HG03196 (cell line): ENCODE data around the gene GPR35.
"Not testable (repeated sequence)": the region's sequence is repeated elsewhere in the genome, so short reads cannot be mapped to it uniquely, and the experiment has no call there.

Experiments used
- ATAC-seq: cut with Tn5 transposase; IDR thresholded peaks from one replicate; pipeline ENCODE4 v1.9.1; 2021; ENCODE audit not compliant: unreplicated experiment

GPR35 gene

DNA sequence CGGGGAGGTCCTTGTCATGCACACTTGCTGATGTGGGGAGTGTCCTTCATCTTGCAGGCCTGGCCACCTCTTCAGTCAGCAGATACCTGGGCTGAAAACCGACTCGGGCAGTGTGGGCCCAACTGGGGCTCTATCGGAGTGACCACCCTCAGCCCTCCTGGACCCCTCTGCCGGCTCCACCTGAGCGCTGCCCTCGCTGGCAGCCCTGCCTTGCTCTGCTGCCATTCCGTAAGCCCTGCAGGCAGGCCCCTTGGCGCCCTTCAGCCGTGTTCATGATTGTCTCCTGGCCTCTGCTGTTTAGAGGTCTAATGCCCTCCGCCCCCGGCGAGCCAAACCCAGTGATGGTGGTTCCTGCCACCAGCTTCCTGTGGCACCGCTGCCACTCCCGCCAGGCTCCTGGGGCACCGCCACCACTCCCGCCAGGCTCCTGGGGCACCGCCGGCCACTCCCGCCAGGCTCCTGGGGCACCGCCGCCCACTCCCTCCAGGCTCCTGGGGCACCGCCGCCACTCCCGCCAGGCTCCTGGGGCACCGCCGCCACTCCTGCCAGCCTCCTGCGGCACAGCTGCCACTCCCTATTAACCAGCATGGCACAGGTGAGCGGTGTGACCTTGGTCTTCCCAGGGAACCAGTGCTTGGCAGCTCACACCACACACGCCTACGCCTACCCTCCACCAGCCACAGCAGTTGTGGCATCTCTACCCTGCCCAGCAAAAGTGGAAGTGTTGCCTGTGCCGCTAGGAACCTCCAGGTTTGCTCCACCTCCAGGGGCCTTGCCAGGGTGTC, 22.8 kb upstream of the GPR35 start:
- ATAC-seq = no peak

DNA sequence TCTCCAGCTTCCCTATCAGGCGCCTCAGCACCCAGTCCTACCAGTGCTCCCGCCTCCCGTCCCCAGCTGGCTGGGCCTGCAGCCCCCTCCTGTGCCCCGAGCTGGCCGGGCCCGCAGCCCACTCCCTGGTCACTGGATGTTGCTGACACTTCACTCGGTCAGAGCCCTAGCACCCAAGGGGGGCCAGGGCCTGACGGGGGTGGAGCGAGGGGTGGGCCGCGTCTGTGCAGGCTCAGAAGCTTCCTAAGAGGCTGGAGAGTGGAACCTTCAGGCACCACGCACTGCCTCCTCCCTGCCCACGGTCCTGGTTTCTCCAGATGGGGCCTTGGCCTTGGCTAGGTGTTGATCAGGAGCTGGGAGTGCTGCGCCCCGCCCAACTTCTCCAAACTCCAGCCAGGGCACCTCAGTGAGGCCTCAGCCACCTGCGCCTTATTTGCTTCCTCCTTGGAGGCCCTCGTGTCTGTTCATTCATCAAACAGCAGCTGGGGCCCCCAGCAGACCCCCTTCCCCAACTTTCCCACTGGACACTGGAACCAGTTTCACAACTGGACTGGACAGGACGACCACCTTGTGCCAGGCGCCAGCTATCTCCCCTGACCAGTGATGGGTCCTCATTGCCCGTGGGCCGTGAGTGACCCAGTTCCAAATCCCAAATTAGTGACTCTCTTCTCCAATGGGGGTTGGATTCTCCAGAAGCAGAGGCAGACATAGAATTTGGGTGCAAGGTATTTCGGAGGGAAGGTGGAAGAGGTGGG, 22.0 kb upstream of the GPR35 start:
- no peak for ATAC-seq

DNA sequence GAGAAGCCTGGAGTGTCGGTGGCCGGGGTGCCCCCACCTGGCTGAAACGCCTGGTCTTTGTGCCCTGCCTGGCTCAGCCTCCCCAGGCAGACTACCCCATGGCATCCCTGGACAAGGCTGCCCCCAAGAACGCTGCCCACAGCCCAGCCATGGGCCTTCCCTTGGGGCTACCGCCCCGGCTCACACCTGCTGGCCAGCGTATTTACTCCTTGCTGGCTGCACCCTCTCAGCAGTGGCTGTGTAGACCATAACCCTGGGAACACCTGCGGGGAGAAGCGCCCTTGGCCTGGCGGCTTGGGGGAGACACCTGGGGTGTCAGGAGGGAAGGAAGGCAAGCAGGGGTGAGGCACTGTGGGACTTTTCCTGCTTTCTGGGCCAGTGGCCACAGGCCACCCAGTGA, 21.4 kb upstream of the GPR35 start:
- ATAC-seq = no peak

DNA sequence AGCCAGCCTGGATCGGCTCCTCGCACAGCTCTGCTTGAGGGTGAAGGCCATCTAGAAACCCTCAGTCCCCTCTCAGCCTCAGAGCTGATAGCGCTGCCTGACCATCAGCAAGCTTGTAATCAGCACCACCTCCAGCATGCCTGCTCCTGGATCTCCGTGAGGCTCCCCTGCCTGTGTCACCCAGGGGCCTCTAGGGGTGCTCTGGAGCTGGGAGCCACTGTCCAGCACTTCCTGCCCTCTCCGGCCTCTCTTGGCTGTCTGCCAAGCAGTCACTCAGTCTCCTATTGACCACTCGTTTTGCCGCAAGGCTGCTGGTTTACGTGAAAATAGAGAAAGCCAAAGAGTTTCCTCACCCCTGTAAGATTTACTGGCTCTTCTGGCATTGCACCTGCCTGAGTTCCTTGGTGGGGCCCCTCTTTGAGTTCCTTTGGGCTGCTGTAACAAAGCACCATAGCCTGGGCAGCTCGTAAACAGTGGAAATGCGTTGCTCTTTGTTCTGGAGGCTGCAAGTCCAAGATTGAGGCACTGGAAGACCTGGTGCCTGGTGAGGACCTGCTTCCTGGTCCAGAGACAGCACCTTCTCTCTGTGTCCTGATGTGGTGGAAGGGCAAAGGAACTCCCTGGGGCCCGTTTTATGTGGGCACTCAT, 20.9 kb upstream of the GPR35 start:
- ATAC-seq = no peak

DNA sequence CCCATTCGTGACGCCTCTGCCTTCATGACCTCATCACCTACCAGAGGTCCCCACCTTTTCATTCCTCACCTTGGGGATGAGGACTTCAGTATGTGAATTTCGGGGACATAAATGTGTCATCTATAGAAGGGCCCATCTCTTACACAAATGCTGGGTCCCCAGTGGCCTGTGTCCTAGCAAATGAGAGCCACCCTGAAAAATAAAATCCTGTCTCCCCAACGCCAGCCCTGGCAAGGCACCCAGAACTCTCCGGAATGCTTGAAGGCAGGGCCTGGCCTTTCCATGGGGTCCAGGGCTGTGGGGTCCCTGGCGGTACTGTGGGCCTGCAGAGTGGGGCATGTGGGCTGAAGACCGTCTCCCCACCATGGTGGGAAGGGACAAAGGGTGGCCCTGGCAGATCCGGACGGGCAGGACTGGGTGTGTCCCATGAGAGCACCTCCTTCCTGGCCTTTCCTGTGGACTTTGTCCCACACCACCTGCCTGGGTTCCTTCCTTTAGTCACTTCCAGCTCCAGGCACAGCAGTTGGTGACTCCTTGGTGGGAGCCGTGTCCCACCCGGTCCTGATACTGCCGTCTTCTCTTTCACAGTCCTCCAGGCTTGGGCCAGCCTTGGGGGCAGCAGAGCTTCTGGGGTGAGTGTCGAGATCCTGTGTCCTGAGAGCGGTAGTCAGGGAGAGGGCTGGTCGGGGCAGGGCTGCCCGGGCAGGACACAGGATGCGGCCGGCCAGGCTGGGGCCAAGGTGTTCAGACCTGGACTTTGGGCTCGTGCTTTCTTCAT, 20.2 kb upstream of the GPR35 start:
- ATAC-seq = no peak

DNA sequence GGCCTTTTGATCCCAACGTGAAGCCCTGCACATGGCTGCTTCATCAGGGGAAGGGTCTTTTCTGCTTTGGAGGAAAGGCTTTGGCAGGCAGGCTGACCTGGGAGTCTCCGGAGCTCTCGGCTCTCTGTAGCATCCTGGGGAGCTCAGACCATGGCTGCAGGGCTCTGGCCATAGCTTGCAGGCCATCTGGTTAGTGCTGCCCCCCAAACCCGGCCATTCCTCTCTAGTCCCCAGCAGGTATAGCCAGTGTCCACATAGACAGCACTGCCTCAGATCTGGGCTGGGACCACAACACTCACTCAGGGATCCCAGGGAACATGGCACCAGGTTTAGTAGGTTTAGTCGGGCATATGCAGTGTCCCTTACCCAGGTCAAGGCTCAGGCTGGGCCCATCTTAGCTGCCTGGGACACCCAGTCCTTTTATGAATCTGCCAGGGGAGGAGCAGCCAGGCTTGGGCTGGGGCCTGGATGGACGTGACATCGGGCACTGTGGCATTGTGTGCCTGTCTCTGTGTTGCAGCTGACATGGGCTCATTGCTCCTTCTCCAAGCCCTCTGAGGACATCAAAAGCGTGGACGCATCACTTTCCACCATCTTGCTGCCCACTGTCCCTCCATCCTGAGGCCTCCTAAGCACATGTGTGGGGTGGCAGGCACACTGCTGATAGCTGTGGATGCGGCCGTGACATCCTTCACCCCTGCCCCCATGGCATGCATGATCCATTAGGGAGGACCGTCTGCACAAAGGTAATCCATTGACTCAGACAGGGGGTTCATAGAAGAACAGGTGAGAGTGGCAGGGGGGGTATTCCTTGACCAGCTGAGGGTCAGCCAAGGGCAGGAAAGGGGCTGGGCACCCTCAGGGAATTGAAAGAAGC, 19.2 kb upstream of the GPR35 start:
- no peak for ATAC-seq

DNA sequence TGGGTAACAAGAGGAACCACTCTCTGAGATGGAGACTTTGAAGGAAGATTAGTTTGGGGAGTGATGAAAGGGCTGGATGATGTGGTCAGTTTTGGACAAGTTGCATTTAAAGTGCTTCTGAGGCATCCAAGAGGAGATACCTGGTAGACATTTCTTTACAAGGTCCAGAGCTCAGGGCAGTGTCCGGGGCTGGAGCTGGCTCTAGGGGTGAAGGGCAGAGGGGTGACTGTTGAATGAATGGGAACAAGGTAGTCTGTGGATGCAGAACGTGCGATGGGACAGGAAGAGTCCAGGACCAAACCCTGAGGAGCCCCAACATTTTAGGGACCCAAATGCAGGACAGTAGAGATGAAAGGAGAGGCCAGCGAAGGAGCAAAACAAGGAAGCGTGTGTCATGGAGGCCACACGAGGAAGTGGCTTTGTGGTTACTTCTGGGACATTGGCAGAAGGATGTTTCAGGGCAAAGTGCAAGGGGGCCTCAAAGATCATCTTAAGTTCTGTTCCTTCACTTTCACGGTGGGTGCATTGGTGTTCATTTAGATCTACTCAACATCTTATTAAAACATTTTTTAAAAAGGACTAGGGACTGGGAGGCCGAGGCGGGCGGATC, 13.6 kb upstream of the GPR35 start:
- no peak for ATAC-seq

DNA sequence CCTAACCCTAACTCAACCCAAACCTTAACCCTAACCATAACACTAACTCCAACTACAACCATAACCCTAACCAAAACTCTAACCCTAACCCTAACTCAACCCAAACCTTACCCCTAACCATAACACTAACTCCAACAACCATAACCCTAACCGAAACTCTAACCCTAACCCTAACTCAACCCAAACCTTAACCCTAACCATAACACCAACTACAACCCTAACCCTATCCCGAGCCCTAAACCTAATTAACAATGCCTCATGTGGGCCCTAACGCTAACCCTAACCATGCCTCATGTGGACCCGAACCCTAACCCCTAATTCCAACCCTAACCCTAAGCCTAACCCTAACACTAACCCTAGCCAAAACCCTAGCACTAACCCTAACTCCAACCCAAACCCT, 11.5 kb upstream of the GPR35 start:
- ATAC-seq = no peak

DNA sequence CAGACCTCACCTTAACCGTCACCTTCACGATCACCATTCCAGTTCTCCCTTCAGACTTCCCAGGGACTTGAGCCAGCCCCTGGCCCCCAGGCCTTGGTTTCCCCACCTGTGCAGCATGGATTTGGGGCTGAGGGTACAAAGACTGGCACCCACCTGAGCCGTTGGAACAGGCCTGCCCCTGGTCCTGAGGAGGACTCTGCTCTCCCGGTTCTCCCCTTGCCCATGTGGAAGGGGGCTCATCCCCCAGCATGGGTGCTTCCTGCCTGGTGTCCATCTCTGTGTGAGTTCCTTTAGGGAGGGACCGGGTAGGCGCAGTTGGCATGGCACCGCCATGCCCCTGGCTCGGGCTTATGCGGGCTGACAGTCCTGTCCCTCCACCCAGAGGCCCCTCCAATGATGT, 10.9 kb upstream of the GPR35 start:
- ATAC-seq = no peak

DNA sequence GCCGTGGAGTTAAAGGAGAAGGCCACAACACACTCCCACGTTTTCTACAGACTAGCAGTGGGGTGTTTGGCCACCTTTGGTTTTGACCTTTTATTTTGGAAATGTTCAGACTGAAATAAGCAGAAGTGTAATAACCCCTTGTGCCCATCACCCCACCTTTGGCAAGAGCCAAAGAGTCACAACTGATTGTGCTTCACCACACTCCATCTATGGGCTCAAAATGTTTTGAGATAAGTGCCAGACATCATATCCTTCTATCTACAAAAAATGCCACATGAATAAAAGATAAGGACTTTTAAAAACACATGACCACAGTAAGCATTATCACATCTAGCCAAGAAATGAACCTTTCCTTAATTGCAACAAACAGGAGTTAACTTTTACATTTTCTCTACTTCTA, 9.9 kb upstream of the GPR35 start:
- ATAC-seq = no peak

DNA sequence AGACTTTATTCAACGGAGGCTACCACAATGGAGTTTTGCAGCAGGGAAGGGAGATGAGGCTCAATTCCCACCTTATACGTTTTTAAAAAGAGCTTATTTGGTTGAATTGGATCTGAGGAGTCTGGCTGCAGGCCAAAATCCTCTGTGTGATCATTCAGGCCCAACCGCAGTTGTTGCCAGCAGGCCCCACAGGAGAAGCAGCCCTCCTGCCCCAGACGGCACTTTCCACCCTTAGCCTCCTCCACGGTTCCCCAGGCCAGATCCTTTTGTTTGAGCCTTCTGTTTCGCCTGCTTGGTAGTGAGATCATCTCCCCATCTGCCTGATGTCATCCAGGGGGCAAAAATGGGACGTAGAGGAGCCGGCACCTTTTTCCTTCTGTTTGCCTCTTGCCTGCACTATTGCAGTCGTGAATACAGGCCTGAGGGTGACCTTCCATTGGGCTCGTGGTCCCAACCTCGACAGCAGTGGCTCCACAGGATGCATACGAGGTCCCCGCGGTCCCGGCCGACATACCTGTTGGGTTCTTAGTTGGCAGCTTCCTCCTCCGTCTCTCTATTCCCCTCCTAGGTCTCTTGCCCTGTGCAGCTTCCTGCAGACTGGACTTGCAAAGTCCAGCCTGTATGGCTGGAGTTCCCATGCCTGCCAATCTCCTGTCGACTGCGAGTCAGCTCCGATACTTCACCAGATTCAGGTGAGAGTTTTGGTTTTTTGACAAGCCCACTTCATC, 9.3 kb upstream of the GPR35 start:
- ATAC-seq = no peak

DNA sequence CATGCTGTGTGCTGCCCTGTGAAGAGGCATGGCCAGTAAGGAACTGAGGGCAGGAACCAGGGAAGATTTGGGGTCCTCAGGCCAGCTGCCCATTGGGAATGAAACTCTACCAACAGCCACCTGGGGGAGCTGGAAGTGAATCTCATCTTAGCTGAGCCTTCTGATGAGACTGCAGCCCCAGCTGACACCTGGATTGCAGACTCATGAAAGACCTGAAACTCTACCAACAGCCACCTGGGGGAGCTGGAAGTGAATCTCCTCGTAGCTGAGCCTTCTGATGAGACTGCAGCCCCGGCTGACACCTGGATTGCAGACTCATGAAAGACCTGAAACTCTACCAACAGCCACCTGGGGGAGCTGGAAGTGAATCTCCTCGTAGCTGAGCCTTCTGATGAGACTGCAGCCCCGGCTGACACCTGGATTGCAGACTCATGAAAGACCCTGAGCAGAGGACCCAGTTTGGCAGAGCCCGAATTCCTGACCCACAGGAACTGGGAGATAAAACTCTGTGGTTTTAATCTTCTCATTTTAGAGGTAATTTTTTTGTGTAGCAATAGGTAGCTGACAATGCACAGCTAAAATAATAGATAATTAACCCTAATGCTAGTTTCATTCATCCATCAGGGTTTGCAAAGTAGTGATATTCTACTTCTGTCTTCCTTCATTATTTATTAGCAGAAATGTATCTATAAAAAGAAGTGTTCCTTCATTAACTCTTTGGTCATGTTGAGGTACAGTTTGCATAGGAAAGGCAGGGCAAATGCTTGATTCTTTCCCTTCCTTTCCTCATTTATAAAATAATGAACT, 8.2 kb upstream of the GPR35 start:
- ATAC-seq = not testable (repeated sequence)

DNA sequence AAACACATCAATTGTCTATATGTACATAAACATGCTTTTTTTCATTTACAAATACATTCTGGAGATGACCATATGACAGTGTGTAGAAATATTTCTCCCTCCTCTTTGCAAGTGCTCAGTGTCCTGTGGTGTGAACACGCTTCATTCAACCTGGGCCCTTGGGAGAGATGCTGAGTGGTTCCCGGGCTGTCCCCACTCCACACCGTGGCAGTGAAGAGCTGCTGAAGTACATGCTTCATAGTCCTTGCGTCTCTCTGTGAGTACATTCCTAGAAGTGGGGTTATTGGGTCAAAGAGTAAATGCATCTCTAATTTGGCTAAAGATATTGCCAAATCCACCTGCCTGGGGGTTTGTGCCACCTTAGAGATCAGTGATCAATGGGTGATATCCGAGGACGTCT, 6.5 kb upstream of the GPR35 start:
- ATAC-seq = no peak

DNA sequence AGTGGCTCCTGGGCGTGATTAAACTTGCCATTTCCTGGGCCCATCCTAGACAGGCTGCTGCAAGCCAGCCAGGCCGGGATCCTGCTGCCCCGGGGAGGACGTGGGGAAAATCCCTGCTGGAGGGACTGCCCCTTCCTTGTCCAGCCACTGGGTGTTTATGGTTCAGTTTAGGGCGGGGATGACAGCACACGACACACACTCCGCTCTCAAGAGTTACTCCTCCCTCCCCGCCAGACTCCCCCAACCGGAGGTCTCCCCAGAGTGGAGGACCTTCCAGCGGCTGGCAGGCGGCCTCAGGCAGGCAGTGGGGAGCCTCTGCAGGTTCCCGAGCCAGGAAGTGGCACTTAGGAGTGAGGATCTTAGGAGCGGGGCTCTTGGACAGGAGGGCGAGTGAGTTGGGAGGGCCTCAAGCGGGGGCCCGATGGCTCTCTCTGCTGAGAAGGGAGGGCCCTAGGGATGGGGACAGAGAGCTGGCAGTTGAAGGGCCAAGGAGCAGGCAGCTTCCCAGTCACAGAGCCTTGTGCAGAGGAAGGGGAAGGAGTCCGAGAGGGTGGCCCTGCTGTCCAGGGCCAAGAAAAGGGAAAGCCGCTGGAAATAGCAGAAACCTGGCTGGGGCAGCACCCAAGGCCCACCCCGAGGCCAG, 5.7 kb upstream of the GPR35 start:
- ATAC-seq = no peak

DNA sequence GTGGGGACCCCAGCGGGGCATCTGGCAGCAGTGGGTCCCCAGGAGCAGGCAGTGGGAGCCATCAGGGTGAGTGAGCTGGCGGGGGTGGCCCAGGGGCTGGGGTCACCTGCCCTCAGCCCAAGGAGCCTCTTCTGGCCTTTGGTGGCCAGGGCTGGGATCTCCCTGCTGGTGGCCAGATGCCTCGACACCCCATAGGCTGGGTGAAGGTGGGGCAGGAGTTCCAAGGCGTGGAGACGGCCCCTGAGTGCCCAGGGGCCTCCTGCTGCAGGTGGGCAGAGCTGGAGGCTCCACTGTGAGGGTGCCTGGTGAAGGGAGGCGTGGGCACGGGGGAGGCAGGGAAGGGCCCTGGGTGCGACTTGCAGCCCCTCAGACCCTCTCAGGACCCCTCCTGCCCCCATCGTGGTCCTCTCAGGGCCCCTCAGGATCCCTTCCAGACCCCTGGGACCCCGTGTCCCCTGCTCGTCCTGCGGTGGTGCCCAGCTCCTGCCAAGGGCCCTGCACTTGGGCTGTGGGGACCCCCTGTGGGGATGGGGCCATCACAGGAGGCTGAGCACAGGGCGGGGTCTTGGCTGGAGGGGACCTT, 5.0 kb upstream of the GPR35 start:
- ATAC-seq = no peak

DNA sequence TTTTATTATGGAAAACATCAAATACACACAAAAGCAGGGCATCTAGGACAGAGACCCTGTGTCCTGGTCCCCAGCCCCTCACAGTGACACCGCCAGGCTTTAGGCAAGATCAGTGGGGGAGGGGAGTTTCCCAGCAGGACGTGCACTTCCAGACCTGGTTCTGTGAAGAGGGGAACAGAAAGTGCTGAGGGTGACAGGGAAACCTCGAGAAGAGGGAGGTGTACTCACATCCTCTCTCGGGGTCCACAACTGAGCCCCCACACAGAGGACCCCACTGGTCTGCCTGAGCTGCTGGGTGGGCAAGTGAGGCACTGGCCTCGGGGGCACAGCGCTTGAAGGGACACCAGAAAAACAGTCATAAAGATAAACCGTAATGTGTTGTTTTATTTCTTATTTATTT, 4.4 kb upstream of the GPR35 start:
- no peak for ATAC-seq

DNA sequence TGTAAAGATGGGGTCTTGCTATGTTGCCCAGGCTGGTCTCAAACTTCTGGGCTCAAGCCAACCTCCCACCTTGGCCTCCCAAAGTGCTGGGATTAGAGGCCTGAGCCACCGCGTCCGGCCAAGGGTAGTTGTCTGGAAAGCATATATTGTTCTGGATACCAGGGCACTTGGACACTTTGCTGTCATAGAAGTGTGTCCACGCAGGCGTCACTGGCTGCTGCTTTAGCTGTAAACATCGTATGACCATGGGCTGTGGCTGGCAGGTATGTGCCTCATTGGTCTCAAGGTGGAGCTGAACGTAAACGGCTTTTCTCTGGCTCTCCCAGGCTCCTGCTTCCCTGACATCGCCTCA, 3.2 kb upstream of the GPR35 start:
- ATAC-seq = no peak
